Fibroblast of skin of left biceps (primary cell): Measurements from ENCODE around the gene MUC4.
A peak's percentile ranks its signal among the peaks of the same experiment; 100 is the strongest.

Experiments
- DNase-seq, 2 experiments: peaks; one replicate each; pipeline ENCODE4 v3.0.0-alpha.2; 2013; ENCODE audit warnings: low read depth in 2 of 2

Gene MUC4

GRCh38 chr3:195811756-195812155 is at the start of gene MUC4:
Gene MUC4, minus strand, starts transcription at chr3:195811929. Its CDS starts 112 bp downstream, at chr3:195811817.
- no peak for DNase-seq

DNA sequence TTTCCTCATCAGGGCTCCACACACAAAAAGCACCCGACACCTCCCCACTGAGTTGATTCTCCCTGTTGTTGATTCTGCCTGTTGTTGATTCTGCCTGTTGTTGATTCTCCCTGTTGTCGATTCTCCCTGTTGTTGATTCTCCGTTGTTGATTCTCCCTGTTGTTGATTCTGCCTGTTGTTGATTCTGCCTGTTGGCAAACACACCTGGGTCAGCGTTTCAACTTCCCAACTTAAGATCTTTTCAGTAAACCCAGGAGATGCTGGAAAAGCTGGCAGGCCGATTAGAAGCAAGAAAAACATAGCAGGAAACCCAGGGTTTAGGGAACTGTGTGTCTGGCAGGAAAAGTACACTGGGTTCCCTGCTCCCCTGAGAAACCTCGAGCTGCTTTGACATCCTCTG is 48.7 kb upstream of the MUC4 start:
- DNase-seq: no peak

GRCh38 chr3:195859846-195860411 is 48.2 kb upstream of the MUC4 start:
- DNase-seq: no peak

GRCh38 chr3:195859061-195859845 is 47.5 kb upstream of the MUC4 start:
- peak; percentile 13 to 17 for DNase-seq

- DNase-seq: no peak
Measured at GRCh38 chr3:195856410-195857084, 44.8 kb upstream of the MUC4 start.

- DNase-seq: no peak
Measured at GRCh38 chr3:195855471-195856409, 44.0 kb upstream of the MUC4 start.

- no peak for DNase-seq
Measured at GRCh38 chr3:195854628-195855294, 43.0 kb upstream of the MUC4 start.

- DNase-seq: no peak
Measured at GRCh38 chr3:195853996-195854395, 42.3 kb upstream of the MUC4 start.

- DNase-seq: no peak
Measured at GRCh38 chr3:195853036-195853435, 41.3 kb upstream of the MUC4 start.

DNA sequence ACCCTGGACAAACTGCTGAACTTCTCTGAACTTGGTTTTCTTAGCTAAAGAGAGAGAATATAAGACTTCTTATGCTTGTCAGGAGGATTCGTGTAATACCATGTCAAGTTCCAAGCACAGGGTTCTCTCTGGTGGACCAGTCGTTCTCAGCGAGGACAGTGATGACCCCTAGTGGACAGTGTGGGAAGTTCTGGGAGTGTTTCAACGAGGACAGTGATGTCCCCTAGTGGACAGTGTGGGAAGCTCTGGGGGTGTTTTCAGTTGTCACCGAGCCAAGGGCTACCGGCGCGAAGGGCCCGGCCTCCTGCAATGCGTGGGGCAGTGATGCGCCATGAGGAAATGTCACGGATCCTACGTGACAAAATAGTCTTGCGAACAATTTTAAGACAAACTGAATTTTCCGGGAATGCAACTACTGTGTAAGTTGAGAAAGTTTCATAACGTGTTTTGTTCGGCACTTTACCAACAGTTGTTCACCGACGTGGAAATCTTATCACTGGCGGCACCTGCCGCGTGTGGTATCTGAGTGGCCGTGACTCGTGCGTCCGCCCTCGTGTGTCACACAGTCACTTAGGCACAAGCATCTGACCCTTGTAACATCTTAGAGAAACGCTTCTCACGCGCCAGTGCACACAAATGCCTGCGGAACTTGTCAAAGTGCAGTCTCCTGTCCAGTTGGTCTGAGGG is 39.3 kb upstream of the MUC4 start:
- peak; percentile 57 to 70 for DNase-seq

GRCh38 chr3:195849322-195850074 is 37.8 kb upstream of the MUC4 start:
- peak in 1 of 2 experiments; percentile 3 for DNase-seq

- DNase-seq: no peak
Measured at GRCh38 chr3:195847055-195847950, 35.6 kb upstream of the MUC4 start.

- no peak for DNase-seq
Measured at GRCh38 chr3:195845483-195845882, 33.8 kb upstream of the MUC4 start.

GRCh38 chr3:195844671-195845218 is 33.0 kb upstream of the MUC4 start:
- no peak for DNase-seq

DNA sequence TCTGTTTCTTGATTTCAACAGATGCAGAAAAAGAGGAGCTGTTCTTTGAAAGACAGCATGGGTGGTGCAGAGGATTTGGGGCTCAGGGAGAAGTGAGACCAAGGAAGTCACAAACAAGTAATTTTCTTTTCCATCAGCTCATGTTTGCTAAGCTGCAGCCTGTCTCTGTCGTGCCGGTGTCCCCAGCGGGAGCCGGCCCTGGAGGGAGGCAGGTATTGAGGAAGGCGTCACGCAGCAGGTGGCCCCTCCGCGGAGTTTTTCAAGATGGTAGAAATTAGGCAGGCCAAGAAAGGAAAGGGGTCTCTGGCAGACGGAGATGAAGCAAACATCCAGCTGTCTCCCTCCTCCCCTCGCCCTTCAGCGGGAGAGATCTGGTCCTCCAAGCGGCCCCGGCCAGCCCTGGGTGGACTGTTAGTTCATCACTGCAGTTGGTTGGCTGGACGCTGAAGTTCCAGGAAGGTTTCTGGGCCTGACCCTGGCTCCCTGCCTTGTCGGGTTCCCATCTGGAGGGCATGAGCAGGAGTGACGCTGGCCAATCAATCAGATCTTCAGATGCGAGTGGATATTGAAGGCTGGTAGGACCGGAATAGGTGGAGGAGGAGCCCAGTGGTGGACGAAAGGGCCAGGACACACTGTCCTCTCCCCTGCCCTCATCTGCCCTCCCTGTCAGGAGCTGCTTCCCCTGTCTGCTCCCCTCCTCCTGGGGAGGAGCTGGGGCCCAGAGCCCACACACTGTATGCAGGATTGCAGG is 27.7 kb upstream of the MUC4 start:
- no peak for DNase-seq

- no peak for DNase-seq
Measured at GRCh38 chr3:195838714-195839113, 27.0 kb upstream of the MUC4 start.

GRCh38 chr3:195836476-195837135 is 24.9 kb upstream of the MUC4 start:
- no peak for DNase-seq
